Activated CD4-positive, alpha-beta memory T cell treated with anti-CD3 and anti-CD28 coated beads for 36 hours (primary cell): Measurements from ENCODE around the gene DNAJC10. TPM values are rescaled to one million over a fixed set of nuclear protein-coding genes. Genes with fewer than 3 reads are reported as not detected.
"Not testable (repeated sequence)": the region's sequence is repeated elsewhere in the genome, so short reads cannot be mapped to it uniquely, and the experiment has no call there.

Experiments used
- CTCF ChIA-PET: fragments of 350-600 bp; sonication (Branson Sonifier 250); formaldehyde crosslinking; loops from one replicate; lab custom pipeline; 2021; ENCODE audit warnings: antibody characterized with exemption, inconsistent platforms; lab: Charles Lee
- POLR2A ChIA-PET: fragments of 350-600 bp; sonication (Branson Sonifier 250); formaldehyde crosslinking; loops from one replicate; lab custom pipeline; 2021; ENCODE audit warnings: antibody characterized with exemption; lab: Charles Lee
- DNase-seq: peaks from one replicate; pipeline ENCODE4 v3.0.0-alpha.2; 2020
- H3K27ac Mint-ChIP-seq: one replicate; pipeline ENCODE4 v1.8.0; 2021; ENCODE audit warnings: mixed read lengths
- H3K27me3 Mint-ChIP-seq: one replicate; pipeline ENCODE4 v1.8.0; 2021; ENCODE audit warnings: mixed read lengths
- H3K36me3 Mint-ChIP-seq: one replicate; pipeline ENCODE4 v1.8.0; 2021; ENCODE audit warnings: mixed read lengths
- H3K4me1 Mint-ChIP-seq: one replicate; pipeline ENCODE4 v1.8.0; 2021; ENCODE audit warnings: low read depth, mixed read lengths
- H3K4me3 Mint-ChIP-seq: one replicate; pipeline ENCODE4 v1.8.0; 2021; ENCODE audit warnings: mild to moderate bottlenecking, mixed read lengths
- H3K9me3 Mint-ChIP-seq: one replicate; pipeline ENCODE4 v1.8.0; 2021; ENCODE audit warnings: mixed read lengths
- intact Hi-C: fragments of 100-400 bp; cut with micrococcal nuclease; formaldehyde crosslinking; loops from one replicate; pipeline ENCODE4 v1.15.1; 2023
- total RNA-seq, 2 experiments: library from RNA; stranded (reverse); gene quantifications; one replicate each; pipeline ENCODE4 v1.2.3, GENCODE V29; 2021

DNAJC10 gene
- total RNA-seq, 2 experiments from 2014 or later, result 59.0 to 63.6 TPM

DNA sequence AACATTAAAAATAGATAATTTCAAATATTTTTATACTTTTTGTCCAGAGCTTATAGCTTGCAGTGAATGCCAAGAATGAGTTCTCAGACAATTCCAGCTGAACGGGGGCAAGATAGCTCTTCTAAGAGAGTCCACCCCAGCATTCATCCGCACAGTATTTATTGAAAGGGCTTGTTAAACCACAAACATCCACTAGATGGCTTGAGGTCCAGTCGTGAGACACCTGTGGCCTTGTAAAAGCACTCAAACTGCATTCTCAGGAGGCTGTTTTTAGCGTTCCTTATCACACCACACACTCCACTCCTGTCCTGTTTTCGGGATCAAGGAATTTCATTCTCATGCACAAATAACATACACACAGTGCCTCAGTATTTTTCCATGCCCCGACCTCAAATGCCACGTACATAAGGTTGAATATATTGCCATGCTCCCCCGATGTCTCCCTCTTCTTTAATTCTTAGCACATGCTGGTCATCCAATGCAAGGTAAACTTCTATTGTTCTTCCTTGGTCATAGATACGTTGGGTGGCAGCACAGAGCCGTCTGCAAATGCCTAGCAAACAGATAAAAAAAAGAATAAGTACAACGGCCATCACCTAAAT lies 47.4 kb downstream of the DNAJC10 start:
- Mint-ChIP-seq H3K27ac (no peak overlapping the region), H3K27me3 (no peaks in the 10 kb centered on the region), H3K4me3 (no peak overlapping the region), H3K36me3 (peaks cover 49% of the 10 kb centered on the region), H3K9me3 (peaks cover 3% of the 10 kb centered on the region), H3K4me1 (peaks cover 3% of the 10 kb centered on the region)
- no peak for DNase-seq
- CTCF ChIA-PET, result interaction anchor here (0.7 to 2.7 kb wide), 7 partner anchors 9 to 227 kb away, joined by 3 to 14 read pairs (median 5); no protein-coding TSS in a partner anchor
- POLR2A ChIA-PET, result no interaction called here
- intact Hi-C loops, result loop anchor here (1.0 kb wide), 1 partner anchor 217 kb away; no protein-coding TSS in a partner anchor

- no peak overlapping the region for H3K4me3 Mint-ChIP-seq
- peaks cover 3% of the 10 kb centered on the region for H3K4me1 Mint-ChIP-seq
- no peak for DNase-seq
- H3K27ac Mint-ChIP-seq, result no peak overlapping the region
- H3K36me3 Mint-ChIP-seq, result peaks cover 69% of the 10 kb centered on the region
- POLR2A ChIA-PET, result no interaction called here
- intact Hi-C loops, result loop anchor here (1.0 kb wide), 1 partner anchor 214 kb away; no protein-coding TSS in a partner anchor
- CTCF ChIA-PET, result interaction anchor here (2.3 kb wide), 1 partner anchor 213 kb away, joined by 17 read pairs; no protein-coding TSS in a partner anchor
- peaks cover 35% of the 10 kb centered on the region for H3K9me3 Mint-ChIP-seq
- H3K27me3 Mint-ChIP-seq, result no peaks in the 10 kb centered on the region
Observed at GRCh38 chr2:182766626-182767025, 50.6 kb downstream of the DNAJC10 start.

- peaks cover 70% of the 10 kb centered on the region for H3K36me3 Mint-ChIP-seq
- intact Hi-C loops, result loop anchor here (1.0 kb wide), 1 partner anchor 213 kb away; no protein-coding TSS in a partner anchor
- no peak for DNase-seq
Observed at GRCh38 chr2:182767578-182767977, 51.5 kb downstream of the DNAJC10 start.

GRCh38 chr2:182768950-182769349 lies 52.9 kb downstream of the DNAJC10 start:
- POLR2A ChIA-PET, H3K27ac Mint-ChIP-seq: not testable (repeated sequence)

More at GRCh38 chr2:182767578-182767977, 51.5 kb downstream of the DNAJC10 start:
- Mint-ChIP-seq H3K4me3 (no peak overlapping the region), H3K27ac (no peak overlapping the region), H3K9me3 (peaks cover 45% of the 10 kb centered on the region), H3K27me3 (no peaks in the 10 kb centered on the region), H3K4me1 (no peaks in the 10 kb centered on the region)
- ChIA-PET POLR2A (no interaction called here), CTCF (interaction anchor here (0.8 to 1.5 kb wide), 2 partner anchors 51 to 212 kb away, joined by 3 to 15 read pairs; partner anchors contain the start of gene DNAJC10)

GRCh38 chr2:182779323-182779722 lies 63.3 kb downstream of the DNAJC10 start:
- ChIA-PET CTCF (no interaction called here), POLR2A (no interaction called here)
- Mint-ChIP-seq H3K9me3 (peaks cover 6% of the 10 kb centered on the region), H3K36me3 (peaks cover 37% of the 10 kb centered on the region), H3K4me1 (no peaks in the 10 kb centered on the region), H3K27me3 (no peaks in the 10 kb centered on the region), H3K4me3 (no peak overlapping the region), H3K27ac (no peak overlapping the region)
- DNase-seq, result no peak
- intact Hi-C loops, result no loop called here

More at GRCh38 chr2:182768950-182769349, 52.9 kb downstream of the DNAJC10 start:
- H3K9me3 Mint-ChIP-seq, result peaks cover 45% of the 10 kb centered on the region
- intact Hi-C loops, H3K4me1 Mint-ChIP-seq, H3K4me3 Mint-ChIP-seq, H3K27me3 Mint-ChIP-seq, DNase-seq, CTCF ChIA-PET: not testable (repeated sequence)
- peaks cover 76% of the 10 kb centered on the region for H3K36me3 Mint-ChIP-seq

- H3K4me3 Mint-ChIP-seq, intact Hi-C loops, H3K9me3 Mint-ChIP-seq, H3K27me3 Mint-ChIP-seq, H3K4me1 Mint-ChIP-seq, POLR2A ChIA-PET, H3K27ac Mint-ChIP-seq, CTCF ChIA-PET, DNase-seq: not testable (repeated sequence)
- H3K36me3 Mint-ChIP-seq, result peaks cover 32% of the 10 kb centered on the region
Observed at GRCh38 chr2:182781099-182781498, 65.0 kb downstream of the DNAJC10 start.

DNA sequence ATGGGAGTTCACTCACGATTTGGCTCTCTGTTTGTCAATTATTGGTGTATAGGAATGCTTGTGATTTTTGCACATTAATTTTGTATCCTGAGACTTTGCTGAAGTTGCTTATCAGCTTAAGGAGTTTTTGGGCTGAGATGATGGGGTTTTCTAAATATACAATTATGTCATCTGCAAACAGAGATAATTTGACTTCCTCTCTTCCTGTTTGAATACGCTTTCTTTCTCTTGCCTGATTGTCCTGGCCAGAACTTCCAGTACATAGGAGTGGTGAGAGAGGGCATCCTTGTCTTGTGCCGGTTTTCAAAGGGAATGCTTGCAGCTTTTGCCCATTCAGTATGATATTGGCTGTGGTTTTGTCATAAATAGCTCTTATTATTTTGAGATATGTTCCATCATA lies 66.6 kb downstream of the DNAJC10 start:
- POLR2A ChIA-PET, DNase-seq, H3K27ac Mint-ChIP-seq, H3K9me3 Mint-ChIP-seq, intact Hi-C loops, H3K4me3 Mint-ChIP-seq, H3K4me1 Mint-ChIP-seq, H3K27me3 Mint-ChIP-seq: not testable (repeated sequence)
- peaks cover 26% of the 10 kb centered on the region for H3K36me3 Mint-ChIP-seq
- CTCF ChIA-PET, result interaction anchor here (3.5 kb wide), 1 partner anchor 198 kb away, joined by 20 read pairs; no protein-coding TSS in a partner anchor

- ChIA-PET POLR2A (no interaction called here), CTCF (interaction anchor here (0.9 to 3.5 kb wide), 4 partner anchors 21 to 212 kb away, joined by 3 to 20 read pairs (median 4); no protein-coding TSS in a partner anchor)
- Mint-ChIP-seq H3K9me3 (peaks cover 6% of the 10 kb centered on the region), H3K27me3 (no peaks in the 10 kb centered on the region), H3K4me1 (no peaks in the 10 kb centered on the region), H3K27ac (no peak overlapping the region), H3K4me3 (no peak overlapping the region), H3K36me3 (peaks cover 18% of the 10 kb centered on the region)
- no peak for DNase-seq
- intact Hi-C loops, result loop anchor here (1.0 kb wide), 1 partner anchor 196 kb away; no protein-coding TSS in a partner anchor
Observed at GRCh38 chr2:182784058-182784706, 68.1 kb downstream of the DNAJC10 start.

DNA sequence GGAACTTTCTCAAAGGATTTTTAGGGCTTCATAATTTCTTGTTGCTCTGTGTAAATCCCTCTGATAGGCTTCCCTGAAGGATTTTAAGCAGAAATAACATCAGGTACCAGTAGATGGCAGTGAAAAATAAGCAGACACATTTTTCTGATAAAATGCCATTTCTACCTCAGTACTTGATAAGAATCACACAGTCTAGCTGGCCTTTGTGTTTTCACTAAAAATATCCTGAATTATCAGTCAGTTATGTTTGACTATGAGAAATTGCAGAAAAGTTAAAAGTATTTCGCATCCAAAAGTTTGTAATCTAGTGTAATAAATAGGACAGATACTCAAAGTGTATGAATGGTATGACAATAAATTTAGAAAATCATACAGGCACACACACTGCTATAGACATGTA lies 68.7 kb downstream of the DNAJC10 start:
- no peak for DNase-seq
- Mint-ChIP-seq H3K27me3 (no peaks in the 10 kb centered on the region), H3K27ac (no peak overlapping the region), H3K4me1 (no peaks in the 10 kb centered on the region), H3K9me3 (peaks cover 6% of the 10 kb centered on the region), H3K4me3 (no peak overlapping the region), H3K36me3 (peaks cover 16% of the 10 kb centered on the region)
- ChIA-PET POLR2A (no interaction called here), CTCF (interaction anchor here (0.9 to 3.5 kb wide), 5 partner anchors 9 to 211 kb away, joined by 3 to 20 read pairs (median 4); no protein-coding TSS in a partner anchor)
- intact Hi-C loops, result loop anchor here (1.0 kb wide), 1 partner anchor 196 kb away; no protein-coding TSS in a partner anchor

DNA sequence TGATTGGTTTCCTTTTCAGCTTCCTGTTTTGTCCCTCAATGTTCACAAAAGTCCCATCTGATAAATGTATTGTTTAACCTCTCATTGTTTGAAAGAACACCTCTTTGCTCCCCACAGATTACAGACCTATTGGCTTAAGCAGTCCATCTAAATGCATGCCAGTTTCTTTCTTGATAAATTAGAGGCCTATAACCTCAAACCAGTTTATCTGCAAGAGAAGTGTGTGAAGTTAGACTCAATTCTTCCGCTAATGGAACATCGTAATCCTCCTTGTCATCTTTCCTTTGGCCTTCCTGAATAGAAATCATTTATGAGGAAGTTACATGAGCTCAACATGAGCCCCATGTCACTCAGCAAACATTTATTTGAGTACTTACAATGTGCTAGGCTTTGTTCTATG lies 76.4 kb downstream of the DNAJC10 start:
- POLR2A ChIA-PET, result no interaction called here
- CTCF ChIA-PET, result no interaction called here
- no peaks in the 10 kb centered on the region for H3K9me3 Mint-ChIP-seq
- H3K36me3 Mint-ChIP-seq, result peaks cover 2% of the 10 kb centered on the region
- H3K27me3 Mint-ChIP-seq, result peaks cover 7% of the 10 kb centered on the region
- intact Hi-C loops, result no loop called here
- H3K4me3 Mint-ChIP-seq, result no peak overlapping the region
- no peak overlapping the region for H3K27ac Mint-ChIP-seq
- DNase-seq, result no peak
- no peaks in the 10 kb centered on the region for H3K4me1 Mint-ChIP-seq

- POLR2A ChIA-PET, result no interaction called here
- H3K9me3 Mint-ChIP-seq, result no peaks in the 10 kb centered on the region
- no peaks in the 10 kb centered on the region for H3K36me3 Mint-ChIP-seq
- CTCF ChIA-PET, result no interaction called here
- no peak overlapping the region for H3K4me3 Mint-ChIP-seq
- no peak overlapping the region for H3K27ac Mint-ChIP-seq
- H3K4me1 Mint-ChIP-seq, result no peaks in the 10 kb centered on the region
- intact Hi-C loops, result no loop called here
- H3K27me3 Mint-ChIP-seq, result peaks cover 17% of the 10 kb centered on the region
- DNase-seq, result no peak
Observed at GRCh38 chr2:182798736-182799135, 82.7 kb downstream of the DNAJC10 start.

GRCh38 chr2:182804128-182804527 lies 88.1 kb downstream of the DNAJC10 start:
- Mint-ChIP-seq H3K27me3 (peaks cover 18% of the 10 kb centered on the region), H3K36me3 (no peaks in the 10 kb centered on the region), H3K4me3 (no peak overlapping the region), H3K27ac (no peak overlapping the region), H3K9me3 (no peaks in the 10 kb centered on the region), H3K4me1 (no peaks in the 10 kb centered on the region)
- CTCF ChIA-PET, result no interaction called here
- no peak for DNase-seq
- intact Hi-C loops, result no loop called here
- POLR2A ChIA-PET, result no interaction called here
